A673 (cell line): ENCODE results near the gene PCGF2. TPM values are rescaled to one million over a fixed set of nuclear protein-coding genes. Genes with fewer than 3 reads are reported as not detected.

Experiments used
- BruUV-seq: library from RNA; stranded (reverse); fragments of 400-500 nt; replicated peaks from 2 replicates; lab custom pipeline; 2021; lab: Mats Ljungman, UMichigan
- CTCF ChIA-PET: fragments of 300-600 bp; sonication (Branson Sonifier 250); formaldehyde crosslinking; loops from one replicate; lab custom pipeline; 2022; ENCODE audit warnings: antibody characterized with exemption; lab: Charles Lee
- POLR2A ChIA-PET: fragments of 300-600 bp; sonication (Branson Sonifier 250); formaldehyde crosslinking; loops from one replicate; lab custom pipeline; 2022; ENCODE audit warnings: antibody characterized with exemption; ENCODE audit not compliant: low non-redundant PET; lab: Charles Lee
- DNase-seq: peaks from one replicate; pipeline ENCODE4 v3.0.0-alpha.2; 2015; ENCODE audit warnings: low spot score
- H3K27ac ChIP-seq: fragments of 200-600 bp; sonication (generic); 2 replicates; pipeline ENCODE4 v1.5.1; 2016; ENCODE audit warnings: mixed run types, low read depth, mild to moderate bottlenecking, mixed read lengths, antibody characterized with exemption, low read length; ENCODE audit not compliant: poor library complexity, severe bottlenecking
- H3K27me3 ChIP-seq: fragments of 200-600 bp; sonication (generic); replicated peaks from 2 replicates; pipeline ENCODE4 v1.6.1; 2017; ENCODE audit warnings: mixed run types, low read depth, mild to moderate bottlenecking, mixed read lengths, antibody characterized with exemption, low read length; ENCODE audit not compliant: insufficient read depth, poor library complexity
- H3K36me3 ChIP-seq: fragments of 200-600 bp; sonication (generic); 2 replicates; pipeline ENCODE4 v1.6.1; 2016; ENCODE audit warnings: mixed run types, mild to moderate bottlenecking, mixed read lengths, antibody characterized with exemption, low read length; ENCODE audit not compliant: insufficient read depth, poor library complexity, severe bottlenecking
- H3K4me1 ChIP-seq: fragments of 200-600 bp; sonication (generic); 2 replicates; pipeline ENCODE4 v1.6.1; 2017; ENCODE audit warnings: mixed run types, mild to moderate bottlenecking, mixed read lengths, antibody characterized with exemption, low read length; ENCODE audit not compliant: insufficient read depth, poor library complexity, severe bottlenecking
- H3K4me3 ChIP-seq: fragments of 200-600 bp; sonication (generic); 2 replicates; pipeline ENCODE4 v1.5.1; 2016; ENCODE audit warnings: low read depth, mixed run types, mild to moderate bottlenecking, mixed read lengths, low read length; ENCODE audit not compliant: poor library complexity, severe bottlenecking
- H3K9me3 ChIP-seq: fragments of 200-600 bp; sonication (generic); 2 replicates; pipeline ENCODE4 v1.6.1; 2016; ENCODE audit warnings: mixed run types, low read depth, mild to moderate bottlenecking, mixed read lengths, antibody characterized with exemption, low read length; ENCODE audit not compliant: poor library complexity, severe bottlenecking
- CTCF ChIP-seq: fragments of 300-800, 200-600 bp; sonication (generic); conservative IDR thresholded peaks from 2 replicates; pipeline ENCODE4 v1.5.1; 2017; ENCODE audit warnings: low read depth, mild to moderate bottlenecking, antibody characterized with exemption, low read length, moderate library complexity, mixed read lengths
- EZH2 ChIP-seq: fragments of 200-600 bp; sonication (generic); IDR thresholded peaks from 2 replicates; pipeline ENCODE4 v1.6.1; 2017; ENCODE audit warnings: borderline replicate concordance, low read depth, mild to moderate bottlenecking, mixed read lengths, antibody characterized with exemption, low read length; ENCODE audit not compliant: poor library complexity, severe bottlenecking
- intact Hi-C: fragments of 100-400 bp; cut with micrococcal nuclease; formaldehyde crosslinking; loops from one replicate; pipeline ENCODE4 v1.10.0; 2022; ENCODE audit not compliant: unreplicated experiment
- total RNA-seq: library from RNA; stranded (reverse); gene quantifications from 2 replicates; pipeline ENCODE4 v1.2.3, GENCODE V29; 2021

The PCGF2 gene
- total RNA-seq, 1 experiment from 2014 or later: 34.4 TPM

GRCh38 chr17:38768417-38768816, 20.3 kb upstream of the PCGF2 start:
- peaks cover 12% of the 10 kb centered on the region for H3K36me3 ChIP-seq
- CTCF ChIA-PET: no interaction called here

GRCh38 chr17:38766341-38766740, 18.2 kb upstream of the PCGF2 start:
- peaks cover 4% of the 10 kb centered on the region for H3K36me3 ChIP-seq
- intact Hi-C loops: no loop called here
- no peak for TF ChIP-seq CTCF
- TF ChIP-seq EZH2: no peak
- no peak for DNase-seq
- CTCF ChIA-PET: no interaction called here
- H3K4me3 ChIP-seq: no peak overlapping the region
- H3K27ac ChIP-seq: no peak overlapping the region
- POLR2A ChIA-PET: no interaction called here
- H3K4me1 ChIP-seq: no peaks in the 10 kb centered on the region
- no peaks in the 10 kb centered on the region for H3K9me3 ChIP-seq
- BruUV-seq: no TSS peak
- H3K27me3 ChIP-seq: no peaks in the 10 kb centered on the region

More at GRCh38 chr17:38768417-38768816, 20.3 kb upstream of the PCGF2 start:
- intact Hi-C loops: no loop called here
- H3K9me3 ChIP-seq: no peaks in the 10 kb centered on the region
- H3K4me3 ChIP-seq: no peak overlapping the region
- H3K27me3 ChIP-seq: no peaks in the 10 kb centered on the region
- POLR2A ChIA-PET: no interaction called here
- no TSS peak for BruUV-seq
- no peak for DNase-seq
- no peaks in the 10 kb centered on the region for H3K4me1 ChIP-seq
- no peak for TF ChIP-seq EZH2
- TF ChIP-seq CTCF: no peak
- H3K27ac ChIP-seq: no peak overlapping the region

DNA sequence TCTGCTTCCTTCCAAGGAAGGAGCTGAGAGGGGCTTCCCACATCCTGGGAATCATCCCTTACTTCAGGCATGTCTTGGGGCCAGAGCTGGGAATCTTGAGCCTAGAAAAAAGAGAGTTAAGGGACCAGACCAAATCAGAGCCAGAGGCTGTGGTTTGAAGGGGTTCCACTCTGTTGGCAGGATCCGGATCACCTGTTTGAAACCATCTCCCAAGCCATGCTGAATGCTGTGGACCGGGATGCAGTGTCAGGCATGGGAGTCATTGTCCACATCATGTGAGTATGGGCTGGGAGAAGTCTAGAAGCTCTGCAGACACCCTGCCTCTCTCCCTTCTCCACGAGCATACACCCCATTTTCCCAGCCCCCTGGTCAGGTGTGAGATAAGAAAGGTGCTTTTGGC, 14.1 kb upstream of the PCGF2 start:
- no peak overlapping the region for H3K4me3 ChIP-seq
- ChIA-PET POLR2A (no interaction called here), CTCF (no interaction called here)
- no peak for DNase-seq
- peaks cover 2% of the 10 kb centered on the region for H3K36me3 ChIP-seq
- no TSS peak for BruUV-seq
- H3K9me3 ChIP-seq: no peaks in the 10 kb centered on the region
- H3K4me1 ChIP-seq: no peaks in the 10 kb centered on the region
- H3K27ac ChIP-seq: no peak overlapping the region
- intact Hi-C loops: no loop called here
- H3K27me3 ChIP-seq: no peaks in the 10 kb centered on the region
- TF ChIP-seq CTCF (no peak), EZH2 (no peak)
